Transverse colon (tissue), 4 donors: ENCODE results near the gene ZNF621.

Experiments used
- CTCF ChIP-seq, 5 experiments: fragments of 200-600 bp in 3 of 5; fragments of 450-650 bp in 2 of 5; sonication (generic) in 3 of 5; IDR thresholded peaks; 1 replicate in 2 of 5; 2 replicates in 3 of 5; pipeline ENCODE4 v1.5.1; 2016 to 2017; ENCODE audit warnings: antibody characterized with exemption in 5 of 5, inconsistent platforms in 3 of 5, mild to moderate bottlenecking in 2 of 5, moderate library complexity in 1 of 5
- EP300 ChIP-seq: sonication (generic); formaldehyde crosslinking; IDR thresholded peaks from one replicate; pipeline ENCODE4 v1.6.1; 2017; ENCODE audit warnings: antibody characterized with exemption, low read depth
- POLR2A ChIP-seq: fragments of 450-650 bp; IDR thresholded peaks from one replicate; pipeline ENCODE4 v1.6.1; 2016; ENCODE audit warnings: antibody characterized with exemption, mild to moderate bottlenecking, moderate library complexity
- POLR2AphosphoS5 ChIP-seq, 3 donors: sonication (generic); formaldehyde crosslinking; IDR thresholded peaks; one replicate each; pipeline ENCODE4 v1.6.1; 2016; ENCODE audit warnings: antibody characterized with exemption in 3 of 3

- no peak for TF ChIP-seq CTCF (IDR thresholded peaks at IDR 0.05)
- no peak for TF ChIP-seq POLR2A
- no peak for TF ChIP-seq EP300
- TF ChIP-seq POLR2AphosphoS5 (IDR thresholded peaks at IDR 0.05) = no peak
Observed at GRCh38 chr3:40546816-40547215, 22.1 kb downstream of the ZNF621 start.
